ENCODE results near the gene ABCD1.

DNA sequence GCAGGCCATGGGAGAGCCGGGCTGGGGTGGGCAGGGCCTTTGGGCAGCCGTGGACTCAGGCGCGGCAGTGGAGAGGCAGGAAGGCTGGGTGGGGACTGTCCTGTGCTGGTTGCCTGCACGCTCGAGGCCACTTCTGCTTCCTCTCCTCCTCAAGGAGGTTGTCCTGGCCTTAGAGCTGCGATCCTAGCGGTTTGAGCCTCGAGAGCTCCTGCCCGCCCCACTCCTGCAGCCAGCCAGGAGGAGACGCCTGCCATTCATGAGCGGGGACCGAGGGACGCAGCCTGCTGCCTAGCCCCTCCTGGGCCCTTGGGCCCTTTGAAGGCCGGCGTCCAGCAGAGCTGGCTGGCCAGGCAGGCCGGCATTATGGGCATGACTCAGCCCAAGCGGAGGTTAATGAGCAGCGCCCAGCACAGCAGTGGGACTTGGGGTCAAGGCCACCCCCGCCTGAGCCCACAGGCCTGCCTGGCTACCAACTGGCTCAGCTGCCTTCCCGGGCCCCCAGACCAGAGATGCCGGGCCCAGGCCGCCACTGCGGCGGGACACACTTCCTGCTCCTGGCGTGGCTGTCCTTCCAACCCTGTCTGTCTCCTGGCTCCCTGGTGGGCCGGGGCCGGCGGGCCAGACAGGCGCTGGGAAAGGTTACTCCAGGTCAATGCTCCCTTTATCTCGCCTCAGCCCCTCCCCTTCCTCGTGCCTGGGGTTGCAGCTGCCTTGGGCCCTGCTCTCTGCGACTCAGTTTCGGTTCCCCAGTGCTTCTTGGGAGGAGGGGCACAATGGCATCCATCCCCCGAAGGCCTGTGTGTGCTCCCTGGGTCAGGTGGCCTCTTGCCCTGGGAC, 1.8 kb downstream of the ABCD1 start:
- TF ChIP-seq, protein P1, sequence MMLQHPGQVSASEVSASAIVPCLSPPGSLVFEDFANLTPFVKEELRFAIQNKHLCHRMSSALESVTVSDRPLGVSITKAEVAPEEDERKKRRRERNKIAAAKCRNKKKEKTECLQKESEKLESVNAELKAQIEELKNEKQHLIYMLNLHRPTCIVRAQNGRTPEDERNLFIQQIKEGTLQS (CRISPR knock-in tag; conservative IDR thresholded peaks at IDR 0.05), result no peak
- TF ChIP-seq, protein P2, sequence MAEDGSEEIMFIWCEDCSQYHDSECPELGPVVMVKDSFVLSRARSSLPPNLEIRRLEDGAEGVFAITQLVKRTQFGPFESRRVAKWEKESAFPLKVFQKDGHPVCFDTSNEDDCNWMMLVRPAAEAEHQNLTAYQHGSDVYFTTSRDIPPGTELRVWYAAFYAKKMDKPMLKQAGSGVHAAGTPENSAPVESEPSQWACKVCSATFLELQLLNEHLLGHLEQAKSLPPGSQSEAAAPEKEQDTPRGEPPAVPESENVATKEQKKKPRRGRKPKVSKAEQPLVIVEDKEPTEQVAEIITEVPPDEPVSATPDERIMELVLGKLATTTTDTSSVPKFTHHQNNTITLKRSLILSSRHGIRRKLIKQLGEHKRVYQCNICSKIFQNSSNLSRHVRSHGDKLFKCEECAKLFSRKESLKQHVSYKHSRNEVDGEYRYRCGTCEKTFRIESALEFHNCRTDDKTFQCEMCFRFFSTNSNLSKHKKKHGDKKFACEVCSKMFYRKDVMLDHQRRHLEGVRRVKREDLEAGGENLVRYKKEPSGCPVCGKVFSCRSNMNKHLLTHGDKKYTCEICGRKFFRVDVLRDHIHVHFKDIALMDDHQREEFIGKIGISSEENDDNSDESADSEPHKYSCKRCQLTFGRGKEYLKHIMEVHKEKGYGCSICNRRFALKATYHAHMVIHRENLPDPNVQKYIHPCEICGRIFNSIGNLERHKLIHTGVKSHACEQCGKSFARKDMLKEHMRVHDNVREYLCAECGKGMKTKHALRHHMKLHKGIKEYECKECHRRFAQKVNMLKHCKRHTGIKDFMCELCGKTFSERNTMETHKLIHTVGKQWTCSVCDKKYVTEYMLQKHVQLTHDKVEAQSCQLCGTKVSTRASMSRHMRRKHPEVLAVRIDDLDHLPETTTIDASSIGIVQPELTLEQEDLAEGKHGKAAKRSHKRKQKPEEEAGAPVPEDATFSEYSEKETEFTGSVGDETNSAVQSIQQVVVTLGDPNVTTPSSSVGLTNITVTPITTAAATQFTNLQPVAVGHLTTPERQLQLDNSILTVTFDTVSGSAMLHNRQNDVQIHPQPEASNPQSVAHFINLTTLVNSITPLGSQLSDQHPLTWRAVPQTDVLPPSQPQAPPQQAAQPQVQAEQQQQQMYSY (CRISPR knock-in tag; IDR thresholded peaks at IDR 0.05), result no peak
- TF ChIP-seq, protein P3, sequence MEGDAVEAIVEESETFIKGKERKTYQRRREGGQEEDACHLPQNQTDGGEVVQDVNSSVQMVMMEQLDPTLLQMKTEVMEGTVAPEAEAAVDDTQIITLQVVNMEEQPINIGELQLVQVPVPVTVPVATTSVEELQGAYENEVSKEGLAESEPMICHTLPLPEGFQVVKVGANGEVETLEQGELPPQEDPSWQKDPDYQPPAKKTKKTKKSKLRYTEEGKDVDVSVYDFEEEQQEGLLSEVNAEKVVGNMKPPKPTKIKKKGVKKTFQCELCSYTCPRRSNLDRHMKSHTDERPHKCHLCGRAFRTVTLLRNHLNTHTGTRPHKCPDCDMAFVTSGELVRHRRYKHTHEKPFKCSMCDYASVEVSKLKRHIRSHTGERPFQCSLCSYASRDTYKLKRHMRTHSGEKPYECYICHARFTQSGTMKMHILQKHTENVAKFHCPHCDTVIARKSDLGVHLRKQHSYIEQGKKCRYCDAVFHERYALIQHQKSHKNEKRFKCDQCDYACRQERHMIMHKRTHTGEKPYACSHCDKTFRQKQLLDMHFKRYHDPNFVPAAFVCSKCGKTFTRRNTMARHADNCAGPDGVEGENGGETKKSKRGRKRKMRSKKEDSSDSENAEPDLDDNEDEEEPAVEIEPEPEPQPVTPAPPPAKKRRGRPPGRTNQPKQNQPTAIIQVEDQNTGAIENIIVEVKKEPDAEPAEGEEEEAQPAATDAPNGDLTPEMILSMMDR (IDR thresholded peaks at IDR 0.05), result no peak
- TF ChIP-seq TEAD1 (CRISPR knock-in tag; IDR thresholded peaks at IDR 0.05), result no peak
- TF ChIP-seq, protein P4, sequence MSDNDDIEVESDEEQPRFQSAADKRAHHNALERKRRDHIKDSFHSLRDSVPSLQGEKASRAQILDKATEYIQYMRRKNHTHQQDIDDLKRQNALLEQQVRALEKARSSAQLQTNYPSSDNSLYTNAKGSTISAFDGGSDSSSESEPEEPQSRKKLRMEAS (CRISPR knock-in tag; IDR thresholded peaks at IDR 0.05), result no peak; the same call in none of the 2 replicates
- TF ChIP-seq, protein P5, sequence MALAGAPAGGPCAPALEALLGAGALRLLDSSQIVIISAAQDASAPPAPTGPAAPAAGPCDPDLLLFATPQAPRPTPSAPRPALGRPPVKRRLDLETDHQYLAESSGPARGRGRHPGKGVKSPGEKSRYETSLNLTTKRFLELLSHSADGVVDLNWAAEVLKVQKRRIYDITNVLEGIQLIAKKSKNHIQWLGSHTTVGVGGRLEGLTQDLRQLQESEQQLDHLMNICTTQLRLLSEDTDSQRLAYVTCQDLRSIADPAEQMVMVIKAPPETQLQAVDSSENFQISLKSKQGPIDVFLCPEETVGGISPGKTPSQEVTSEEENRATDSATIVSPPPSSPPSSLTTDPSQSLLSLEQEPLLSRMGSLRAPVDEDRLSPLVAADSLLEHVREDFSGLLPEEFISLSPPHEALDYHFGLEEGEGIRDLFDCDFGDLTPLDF (CRISPR knock-in tag; IDR thresholded peaks at IDR 0.05), result no peak
- no peak for TF ChIP-seq SMAD4 (CRISPR knock-in tag; IDR thresholded peaks at IDR 0.05)
- TF ChIP-seq RELA (CRISPR knock-in tag; IDR thresholded peaks at IDR 0.05; ENCODE audit: borderline replicate concordance), result no peak
- TF ChIP-seq KAT7 (CRISPR knock-in tag; IDR thresholded peaks at IDR 0.05; ENCODE audit: borderline replicate concordance), result no peak
